ENCODE results near the gene FST.

FST gene

DNA sequence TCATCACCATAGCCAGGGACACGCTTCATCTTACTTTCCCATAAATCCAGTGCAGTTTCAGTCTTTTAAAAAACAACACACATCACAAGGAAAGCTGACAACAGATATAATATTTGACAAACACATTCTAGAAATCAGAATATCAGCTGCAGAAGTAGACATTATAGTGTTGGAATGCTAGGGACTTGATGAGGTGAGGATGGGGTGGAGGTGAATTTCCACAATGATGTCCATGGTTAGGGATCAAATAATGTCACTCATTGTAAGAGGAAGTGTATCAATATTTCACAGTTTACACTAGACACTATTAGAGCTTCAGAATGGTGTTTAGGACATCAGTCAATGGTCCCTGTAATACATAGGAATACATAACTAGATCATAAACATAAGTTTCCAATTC, 7.0 kb downstream of the FST start:
- in situ Hi-C loops (cut with MboI; ENCODE audit: low sequenced_read_pairs, unreplicated experiment): loop anchor here (25.0 kb wide), 1 partner anchor 725 kb away; no protein-coding TSS in a partner anchor
- no peak for DNase-seq (ENCODE audit: low spot score)
- TF ChIP-seq, protein P1, sequence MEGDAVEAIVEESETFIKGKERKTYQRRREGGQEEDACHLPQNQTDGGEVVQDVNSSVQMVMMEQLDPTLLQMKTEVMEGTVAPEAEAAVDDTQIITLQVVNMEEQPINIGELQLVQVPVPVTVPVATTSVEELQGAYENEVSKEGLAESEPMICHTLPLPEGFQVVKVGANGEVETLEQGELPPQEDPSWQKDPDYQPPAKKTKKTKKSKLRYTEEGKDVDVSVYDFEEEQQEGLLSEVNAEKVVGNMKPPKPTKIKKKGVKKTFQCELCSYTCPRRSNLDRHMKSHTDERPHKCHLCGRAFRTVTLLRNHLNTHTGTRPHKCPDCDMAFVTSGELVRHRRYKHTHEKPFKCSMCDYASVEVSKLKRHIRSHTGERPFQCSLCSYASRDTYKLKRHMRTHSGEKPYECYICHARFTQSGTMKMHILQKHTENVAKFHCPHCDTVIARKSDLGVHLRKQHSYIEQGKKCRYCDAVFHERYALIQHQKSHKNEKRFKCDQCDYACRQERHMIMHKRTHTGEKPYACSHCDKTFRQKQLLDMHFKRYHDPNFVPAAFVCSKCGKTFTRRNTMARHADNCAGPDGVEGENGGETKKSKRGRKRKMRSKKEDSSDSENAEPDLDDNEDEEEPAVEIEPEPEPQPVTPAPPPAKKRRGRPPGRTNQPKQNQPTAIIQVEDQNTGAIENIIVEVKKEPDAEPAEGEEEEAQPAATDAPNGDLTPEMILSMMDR (IDR thresholded peaks at IDR 0.05; ENCODE audit: borderline replicate concordance, control extremely low read depth, extremely low read depth, insufficient read depth, missing control alignments): no peak

DNA sequence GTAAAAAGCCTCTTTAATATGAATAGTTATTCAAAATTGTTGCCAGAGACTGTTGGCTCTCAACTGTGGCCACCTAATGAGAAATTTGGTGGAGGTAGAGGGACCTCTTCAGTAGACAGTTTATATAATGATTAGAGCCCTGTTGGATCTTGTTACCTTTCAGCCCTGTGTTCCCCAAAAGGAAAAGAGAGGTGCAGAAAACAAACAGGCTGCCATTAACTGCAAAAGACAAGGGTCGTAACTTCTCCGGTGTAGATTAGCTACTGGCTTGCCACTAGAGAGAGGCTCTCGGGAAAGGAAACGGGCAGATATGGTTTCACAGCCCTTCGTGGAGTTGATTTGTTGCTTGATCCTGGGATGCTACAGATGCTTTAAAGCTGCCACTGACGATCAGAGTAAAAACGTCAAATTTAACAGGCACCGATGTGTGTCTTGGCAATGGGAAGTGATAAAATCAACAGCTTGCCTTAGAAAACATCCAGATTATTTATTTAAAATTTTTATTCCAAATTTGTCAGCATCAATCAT, 7.8 kb downstream of the FST start:
- no peak for DNase-seq (ENCODE audit: low spot score)
- in situ Hi-C loops (cut with MboI; ENCODE audit: low sequenced_read_pairs, unreplicated experiment): loop anchor here (25.0 kb wide), 1 partner anchor 724 kb away; no protein-coding TSS in a partner anchor
- TF ChIP-seq, protein P1 (IDR thresholded peaks at IDR 0.05; ENCODE audit: borderline replicate concordance, control extremely low read depth, extremely low read depth, insufficient read depth, missing control alignments): no peak

DNA sequence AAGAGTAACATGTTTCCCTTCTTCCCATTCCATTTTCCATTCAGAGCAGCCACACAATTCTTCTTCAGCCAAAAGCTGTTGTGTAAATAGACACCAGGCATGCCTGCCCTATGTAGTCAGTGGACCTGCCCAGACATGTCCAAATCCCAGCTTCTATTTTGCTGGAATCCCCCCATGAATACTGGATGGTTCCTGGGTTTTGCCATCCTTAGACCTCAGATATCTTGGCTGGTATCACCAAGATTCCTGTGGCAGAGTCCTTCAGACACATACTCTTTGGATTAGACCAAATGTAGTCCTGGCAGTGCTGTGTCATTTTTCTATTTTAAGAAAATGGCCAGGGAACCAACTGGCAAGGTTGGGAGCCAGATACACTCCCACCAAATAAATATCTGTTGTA, 10.3 kb downstream of the FST start:
- in situ Hi-C loops (cut with MboI; ENCODE audit: low sequenced_read_pairs, unreplicated experiment): loop anchor here (25.0 kb wide), 1 partner anchor 722 kb away; no protein-coding TSS in a partner anchor
- no peak for DNase-seq (ENCODE audit: low spot score)
- TF ChIP-seq, protein P1 (IDR thresholded peaks at IDR 0.05; ENCODE audit: borderline replicate concordance, control extremely low read depth, extremely low read depth, insufficient read depth, missing control alignments): no peak

DNA sequence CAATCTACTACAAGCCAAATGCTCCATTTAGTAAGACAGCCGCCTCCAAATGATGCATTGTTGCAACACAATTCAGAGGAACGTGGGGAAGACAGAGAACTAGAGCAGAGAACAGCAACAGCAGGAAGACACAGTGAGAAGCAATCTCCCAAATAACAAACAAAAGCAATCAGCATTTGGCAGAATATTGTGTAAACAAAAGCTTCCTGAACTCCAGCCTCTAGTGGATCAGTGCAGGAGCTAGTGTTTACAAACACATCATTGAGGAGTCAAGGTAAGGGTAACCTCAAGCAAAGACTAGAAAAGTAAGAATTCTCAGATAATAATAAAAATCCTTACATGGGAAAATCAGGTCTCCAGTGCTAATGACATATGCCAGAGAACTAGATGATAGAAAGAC, 20.6 kb downstream of the FST start:
- DNase-seq (ENCODE audit: low spot score): no peak
- in situ Hi-C loops (cut with MboI; ENCODE audit: low sequenced_read_pairs, unreplicated experiment): no loop called here
- TF ChIP-seq, protein P1 (IDR thresholded peaks at IDR 0.05; ENCODE audit: borderline replicate concordance, control extremely low read depth, extremely low read depth, insufficient read depth, missing control alignments): no peak

DNA sequence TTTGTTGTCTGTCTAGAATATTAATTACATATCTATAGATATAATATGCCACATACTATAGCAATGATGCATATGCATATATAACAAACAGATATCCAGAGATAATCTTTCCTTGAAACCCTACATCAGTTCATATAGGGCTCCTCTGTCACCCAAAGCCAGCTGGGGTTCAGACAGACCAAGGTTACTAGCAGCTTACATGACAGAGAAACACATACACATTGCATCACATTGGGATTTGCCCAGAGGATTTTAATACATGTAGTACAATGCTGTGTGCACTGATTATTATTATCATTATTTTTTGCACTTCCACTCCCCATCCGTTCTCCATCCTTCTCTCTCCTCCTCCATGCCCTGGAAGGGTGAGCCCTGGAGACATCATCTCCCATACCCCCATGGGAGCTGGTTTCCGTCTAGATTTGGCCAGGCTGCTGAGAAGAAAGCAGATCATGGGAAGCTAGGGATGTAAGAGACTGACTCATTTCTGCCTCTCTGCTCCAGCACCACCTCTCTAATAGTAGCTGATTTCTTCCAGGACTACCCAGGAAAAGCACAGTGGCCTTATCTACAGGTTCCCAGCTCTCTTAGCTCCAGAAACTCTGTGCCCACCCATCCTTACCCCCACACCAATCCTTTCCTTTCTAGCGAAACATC, 23.3 kb downstream of the FST start:
- in situ Hi-C loops (cut with MboI; ENCODE audit: low sequenced_read_pairs, unreplicated experiment): no loop called here
- no peak for DNase-seq (ENCODE audit: low spot score)
- TF ChIP-seq, protein P1 (IDR thresholded peaks at IDR 0.05; ENCODE audit: borderline replicate concordance, control extremely low read depth, extremely low read depth, insufficient read depth, missing control alignments): no peak

DNA sequence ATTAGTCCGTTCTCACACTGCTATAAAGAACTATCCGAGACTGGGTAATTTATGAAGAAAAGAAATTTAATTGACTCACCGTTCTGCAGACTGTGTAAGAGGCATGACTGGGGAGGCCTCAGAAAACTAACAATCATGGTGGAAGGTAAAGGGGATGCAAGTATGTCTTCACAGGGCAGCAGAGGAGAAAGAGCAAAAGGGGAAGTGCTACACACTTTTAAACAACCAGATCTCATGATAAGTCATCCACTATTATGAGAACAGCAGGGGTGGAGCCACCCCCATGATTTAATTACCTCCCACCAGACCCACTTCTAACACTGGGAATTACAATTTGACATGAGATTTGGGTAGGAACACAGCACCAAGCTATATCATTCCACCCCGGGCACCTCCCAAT, 26.6 kb downstream of the FST start:
- in situ Hi-C loops (cut with MboI; ENCODE audit: low sequenced_read_pairs, unreplicated experiment): no loop called here
- DNase-seq (ENCODE audit: low spot score): no peak
- TF ChIP-seq, protein P1 (IDR thresholded peaks at IDR 0.05; ENCODE audit: borderline replicate concordance, control extremely low read depth, extremely low read depth, insufficient read depth, missing control alignments): no peak
